Keratinocyte (primary cell): ENCODE data around the gene NUP210. TPM values are rescaled to one million over a fixed set of nuclear protein-coding genes. Genes with fewer than 3 reads are reported as not detected.

Experiments
- DNase-seq: peaks from one replicate; pipeline ENCODE4 v3.0.0-alpha.2; 2011; ENCODE audit warnings: low read depth, missing footprints, low spot score
- FAIRE-seq: peaks from 2 replicates; lab custom pipeline; 2011; peaks lifted over from hg19 to GRCh38; lab: Jason Lieb, UNC
- H2AFZ ChIP-seq: 2 replicates; pipeline ENCODE4 v1.6.0; 2012; ENCODE audit warnings: low read length, control low read depth, inconsistent platforms; ENCODE audit not compliant: control insufficient read depth
- H3K27ac ChIP-seq: 2 replicates; pipeline ENCODE4 v1.5.1; 2011; ENCODE audit warnings: low read length; ENCODE audit not compliant: control insufficient read depth, insufficient read depth
- H3K27me3 ChIP-seq: 3 replicates; pipeline ENCODE4 v1.6.0; 2011; ENCODE audit warnings: low read length; ENCODE audit not compliant: control insufficient read depth, insufficient read depth; ENCODE audit errors: extremely low read depth
- H3K36me3 ChIP-seq, 2 experiments: 2 replicates in 1 of 2; 3 replicates in 1 of 2; pipeline ENCODE4 v1.5.1; 2011; ENCODE audit warnings: low read length in 2 of 2, mild to moderate bottlenecking in 1 of 2; ENCODE audit not compliant: control insufficient read depth in 2 of 2, insufficient read depth in 2 of 2; ENCODE audit errors: extremely low read depth in 1 of 2
- H3K4me1 ChIP-seq: 3 replicates; pipeline ENCODE4 v1.5.1; 2011; ENCODE audit warnings: low read length; ENCODE audit not compliant: control insufficient read depth, insufficient read depth; ENCODE audit errors: extremely low read depth
- H3K4me2 ChIP-seq: 3 replicates; pipeline ENCODE4 v1.6.0; 2011; ENCODE audit warnings: low read depth, low read length; ENCODE audit not compliant: control insufficient read depth, insufficient read depth; ENCODE audit errors: extremely low read depth
- H3K4me3 ChIP-seq, 3 experiments: fragments of 200-600 bp in 1 of 3; sonication (generic) in 1 of 3; 2 replicates in 2 of 3; 3 replicates in 1 of 3; pipeline ENCODE4 v1.5.1; 2011 to 2016; ENCODE audit warnings: low read length in 3 of 3, mild to moderate bottlenecking in 3 of 3, control low read depth in 2 of 3, inconsistent platforms in 1 of 3, low read depth in 1 of 3, mixed read lengths in 1 of 3, mixed run types in 1 of 3, moderate library complexity in 1 of 3; ENCODE audit not compliant: control insufficient read depth in 2 of 3, insufficient read depth in 2 of 3; ENCODE audit errors: extremely low read depth in 1 of 3
- H3K79me2 ChIP-seq: 2 replicates; pipeline ENCODE4 v1.6.0; 2012; ENCODE audit warnings: low read length; ENCODE audit not compliant: control insufficient read depth, insufficient read depth
- H3K9ac ChIP-seq: 3 replicates; pipeline ENCODE4 v1.6.0; 2011; ENCODE audit warnings: low read length; ENCODE audit not compliant: control insufficient read depth, insufficient read depth; ENCODE audit errors: extremely low read depth
- H3K9me1 ChIP-seq: 3 replicates; pipeline ENCODE4 v1.6.0; 2011; ENCODE audit warnings: low read length; ENCODE audit not compliant: control insufficient read depth, insufficient read depth; ENCODE audit errors: extremely low read depth
- H3K9me3 ChIP-seq: 2 replicates; pipeline ENCODE4 v1.5.1; 2012; ENCODE audit warnings: low read depth, low read length; ENCODE audit not compliant: control insufficient read depth
- H4K20me1 ChIP-seq: 3 replicates; pipeline ENCODE4 v1.6.0; 2011; ENCODE audit warnings: low read length; ENCODE audit not compliant: control insufficient read depth, insufficient read depth; ENCODE audit errors: extremely low read depth
- EZH2 ChIP-seq: IDR thresholded peaks from one replicate; pipeline ENCODE4 v1.6.1; 2012; ENCODE audit warnings: inconsistent platforms, mild to moderate bottlenecking, low read length, moderate library complexity
- dilution Hi-C: fragments of 300-500 bp; cut with MboI; formaldehyde crosslinking; loops from one replicate; pipeline ENCODE4 v1.7.0; 2020; ENCODE audit warnings: low sequenced_read_pairs; ENCODE audit not compliant: extremely low pct_ligation_motif_present
- polyA plus RNA-seq, 5 experiments: library from polyadenylated mRNA; depleted of rRNA in 3 of 5; stranded (reverse) in 3 of 5; stranded (forward) in 1 of 5; unstranded in 1 of 5; fragments of >200 nt; gene quantifications; 1 replicate in 1 of 5; 2 replicates in 3 of 5; 3 replicates in 1 of 5; pipeline versions ENCODE4 v1.2.1 to v1.2.3, GENCODE V29; 2011 to 2012; ENCODE audit warnings: missing spikeins in 2 of 5, low read depth in 1 of 5, low replicate concordance in 1 of 5
- TF ChIP-seq, protein P1 (sequence below), 3 experiments: IDR thresholded peaks in 1 of 3; conservative IDR thresholded peaks in 1 of 3; optimal IDR thresholded peaks in 1 of 3; 2 replicates in 2 of 3; 3 replicates in 1 of 3; pipeline versions ENCODE3 to v1.5.1; 2011; ENCODE audit warnings: low read length in 3 of 3, mild to moderate bottlenecking in 3 of 3, moderate library complexity in 2 of 3, control low read depth in 1 of 3, inconsistent platforms in 1 of 3; ENCODE audit not compliant: insufficient read depth in 2 of 3; ENCODE audit errors: extremely low read depth in 1 of 3

NUP210 gene
- polyA plus RNA-seq, 1 donor (not counting 4 experiments of a cell fraction or from before 2014, with no cell fraction given): 0.01 TPM

DNA sequence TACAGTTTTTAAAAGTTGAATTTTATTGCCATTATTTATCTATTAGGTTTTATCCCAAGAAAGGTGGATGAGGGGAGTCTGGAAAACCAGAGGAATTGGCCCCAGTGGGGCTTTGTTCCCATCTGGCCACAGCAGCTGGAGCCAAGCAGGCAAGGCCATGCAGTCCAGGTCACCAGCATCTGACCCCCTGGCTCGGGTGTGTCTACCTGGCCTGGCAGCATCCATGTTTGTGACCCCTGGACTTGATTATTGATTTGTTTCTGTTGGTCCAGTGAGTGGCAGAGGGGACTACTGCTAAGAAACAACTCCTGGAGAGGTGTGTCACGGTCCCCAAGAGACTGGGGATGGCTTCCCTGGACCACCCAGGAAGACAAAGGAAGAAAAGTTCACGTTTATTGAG, 111.1 kb downstream of the NUP210 start:
- H3K4me3 ChIP-seq: no peak overlapping the region
- dilution Hi-C loops: no loop called here
- no peaks in the 10 kb centered on the region for H3K27me3 ChIP-seq
- H4K20me1 ChIP-seq: no peaks in the 10 kb centered on the region
- H3K4me2 ChIP-seq: no peak overlapping the region
- no peak overlapping the region for H3K9ac ChIP-seq
- H3K9me1 ChIP-seq: no peaks in the 10 kb centered on the region
- H3K36me3 ChIP-seq: no peaks in the 10 kb centered on the region
- H3K79me2 ChIP-seq: no peaks in the 10 kb centered on the region
- peaks cover 5% of the 10 kb centered on the region for H3K4me1 ChIP-seq
- H3K27ac ChIP-seq: no peak overlapping the region
- DNase-seq: no peak
- H2AFZ ChIP-seq: no peak overlapping the region
- no peak for TF ChIP-seq EZH2
- TF ChIP-seq, protein P1, sequence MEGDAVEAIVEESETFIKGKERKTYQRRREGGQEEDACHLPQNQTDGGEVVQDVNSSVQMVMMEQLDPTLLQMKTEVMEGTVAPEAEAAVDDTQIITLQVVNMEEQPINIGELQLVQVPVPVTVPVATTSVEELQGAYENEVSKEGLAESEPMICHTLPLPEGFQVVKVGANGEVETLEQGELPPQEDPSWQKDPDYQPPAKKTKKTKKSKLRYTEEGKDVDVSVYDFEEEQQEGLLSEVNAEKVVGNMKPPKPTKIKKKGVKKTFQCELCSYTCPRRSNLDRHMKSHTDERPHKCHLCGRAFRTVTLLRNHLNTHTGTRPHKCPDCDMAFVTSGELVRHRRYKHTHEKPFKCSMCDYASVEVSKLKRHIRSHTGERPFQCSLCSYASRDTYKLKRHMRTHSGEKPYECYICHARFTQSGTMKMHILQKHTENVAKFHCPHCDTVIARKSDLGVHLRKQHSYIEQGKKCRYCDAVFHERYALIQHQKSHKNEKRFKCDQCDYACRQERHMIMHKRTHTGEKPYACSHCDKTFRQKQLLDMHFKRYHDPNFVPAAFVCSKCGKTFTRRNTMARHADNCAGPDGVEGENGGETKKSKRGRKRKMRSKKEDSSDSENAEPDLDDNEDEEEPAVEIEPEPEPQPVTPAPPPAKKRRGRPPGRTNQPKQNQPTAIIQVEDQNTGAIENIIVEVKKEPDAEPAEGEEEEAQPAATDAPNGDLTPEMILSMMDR (optimal IDR thresholded peaks at IDR 0.05 in 1 of 3, IDR thresholded peaks at IDR 0.05 in 1 of 3, conservative IDR thresholded peaks at IDR 0.05 in 1 of 3; ENCODE audit: extremely low read depth in 1 of 3, insufficient read depth in 2 of 3, low read length in 3 of 3): no peak
- H3K9me3 ChIP-seq: no peaks in the 10 kb centered on the region
- no peak for FAIRE-seq

DNA sequence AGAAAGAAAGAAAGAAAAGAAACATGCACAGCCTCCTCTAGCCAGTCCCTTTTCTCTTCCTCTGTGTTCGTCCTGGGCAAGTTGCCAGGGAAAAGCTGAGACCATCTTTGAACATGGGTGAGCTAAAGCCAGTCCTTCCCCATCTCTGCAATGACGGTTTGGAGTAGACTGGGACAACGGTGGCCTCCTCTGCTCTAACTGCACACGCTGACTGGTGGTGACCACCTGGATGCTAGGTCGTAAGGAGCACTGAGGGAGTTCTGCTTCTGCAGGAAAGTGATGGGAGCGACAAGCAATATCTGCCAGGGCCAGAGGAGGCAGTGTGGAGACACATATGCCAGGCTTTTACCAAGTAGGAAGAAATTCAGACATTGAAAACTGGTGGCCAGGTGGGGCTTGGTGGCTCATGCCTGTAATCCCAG, 111.7 kb downstream of the NUP210 start:
- FAIRE-seq (peak; percentile 29), DNase-seq (no peak)
- Histone ChIP-seq H4K20me1 (no peaks in the 10 kb centered on the region), H3K4me3 (no peak overlapping the region), H3K79me2 (no peaks in the 10 kb centered on the region), H3K36me3 (no peaks in the 10 kb centered on the region), H3K27me3 (no peaks in the 10 kb centered on the region), H3K4me1 (peaks cover 10% of the 10 kb centered on the region), H3K27ac (no peak overlapping the region), H3K9ac (no peak overlapping the region), H2AFZ (no peak overlapping the region), H3K9me1 (peaks cover 2% of the 10 kb centered on the region), H3K4me2 (no peak overlapping the region), H3K9me3 (no peaks in the 10 kb centered on the region)
- TF ChIP-seq, protein P1 (optimal IDR thresholded peaks at IDR 0.05 in 1 of 3, IDR thresholded peaks at IDR 0.05 in 1 of 3, conservative IDR thresholded peaks at IDR 0.05 in 1 of 3; ENCODE audit: extremely low read depth in 1 of 3, insufficient read depth in 2 of 3, low read length in 3 of 3): peak; percentile 57 to 64 (median 59)
- TF ChIP-seq EZH2: no peak
- dilution Hi-C loops: no loop called here
